Measurements from ENCODE around the gene CFAP46.

- no peak for TF ChIP-seq MXI1 (IDR thresholded peaks at IDR 0.05; ENCODE audit: low read depth, low read length)
- TF ChIP-seq CTCF (IDR thresholded peaks at IDR 0.05 in 2 of 3, conservative IDR thresholded peaks at IDR 0.05 in 1 of 3; ENCODE audit: insufficient read depth in 2 of 3, low read depth in 1 of 3, low read length in 3 of 3), result no peak
- TF ChIP-seq ZSCAN29 (IDR thresholded peaks at IDR 0.05), result no peak
- no peak for TF ChIP-seq DEAF1 (CRISPR knock-in tag; IDR thresholded peaks at IDR 0.05)
Measured at GRCh38 chr10:132929953-132930548, 12.3 kb downstream of the CFAP46 start.
